Stimulated activated CD4-positive, alpha-beta T cell treated with anti-CD3 and anti-CD28 coated beads, Interleukin-2, amount 100 ng/mL, for 4 hours (primary cell): Measurements from ENCODE around the gene SGTB.
"Not testable (repeated sequence)": the region's sequence is repeated elsewhere in the genome, so short reads cannot be mapped to it uniquely, and the experiment has no call there.

Experiments
- DNase-seq: peaks from one replicate; pipeline ENCODE4 v3.0.0-alpha.2; 2020; ENCODE audit warnings: low read depth

The SGTB gene

DNA sequence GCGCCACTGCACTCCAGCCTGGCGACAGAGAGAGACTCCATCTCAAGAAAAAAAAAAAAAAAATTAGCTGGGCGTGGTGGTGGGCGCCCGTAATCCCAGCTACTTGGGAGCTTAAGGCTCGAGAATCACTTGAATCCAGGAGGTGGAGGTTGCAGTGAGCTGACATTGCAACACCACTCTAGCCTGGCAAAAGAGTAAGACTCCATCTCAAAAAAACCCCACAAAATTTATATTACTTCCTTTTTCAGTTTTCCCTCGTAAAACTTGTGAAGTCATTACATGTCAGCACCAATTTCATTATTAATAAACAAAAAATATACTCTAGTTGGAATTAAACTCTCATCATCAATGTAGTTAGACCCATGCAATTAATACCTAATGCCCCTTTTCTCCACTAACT is 53.2 kb downstream of the SGTB start:
- no peak for DNase-seq

DNA sequence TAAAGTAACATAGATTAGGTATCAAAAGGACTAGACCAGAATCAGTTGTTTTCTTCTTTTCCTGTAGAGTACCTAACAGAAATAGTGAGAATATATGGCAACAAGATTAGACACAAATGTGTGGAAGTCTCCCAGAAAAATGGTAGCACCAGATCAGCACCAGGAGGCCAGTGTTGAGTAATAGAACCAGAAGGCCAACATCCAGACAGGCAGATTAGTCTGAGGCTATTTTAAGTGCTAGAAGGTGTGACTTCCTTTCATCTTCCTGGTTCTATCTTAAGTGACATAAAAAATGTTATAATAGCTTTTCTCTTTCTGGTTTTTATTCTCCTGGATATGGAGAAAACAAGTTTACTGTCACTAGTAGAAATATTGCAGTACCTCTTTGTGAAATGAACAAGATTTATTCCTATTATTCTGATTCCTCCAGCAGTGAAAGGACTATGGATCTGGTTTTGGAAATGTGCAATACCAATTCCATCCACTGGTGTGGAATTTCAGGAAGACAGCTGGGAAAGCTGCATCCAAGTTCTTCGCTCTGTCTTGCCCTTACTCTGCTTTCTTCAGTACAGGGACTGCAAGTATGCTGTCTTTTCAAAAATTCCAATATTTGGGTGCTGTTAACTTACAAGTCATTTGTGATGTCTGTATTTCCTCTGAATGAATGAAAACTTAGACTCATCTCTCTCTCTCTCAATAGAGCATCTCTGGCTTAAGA is 57.9 kb downstream of the SGTB start:
- DNase-seq, result no peak

DNA sequence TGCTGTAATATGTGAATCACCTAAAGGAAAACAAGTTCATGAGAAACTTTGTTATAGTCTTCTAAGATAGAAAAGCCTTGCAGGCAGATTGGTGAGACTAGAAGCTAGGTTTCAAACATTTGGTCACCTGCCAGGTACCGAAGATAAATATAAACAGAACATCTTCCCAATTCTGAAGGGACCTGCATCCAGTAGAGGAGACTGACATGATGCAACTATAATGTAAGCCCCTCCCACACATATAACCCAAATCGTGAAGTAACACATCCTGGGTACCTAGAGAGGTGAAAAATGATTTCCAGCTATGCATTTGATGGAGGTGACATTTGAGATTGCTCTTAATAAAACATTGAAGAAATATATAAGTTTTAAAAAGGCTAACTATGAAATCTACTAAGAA is 67.2 kb downstream of the SGTB start:
- no peak for DNase-seq

DNA sequence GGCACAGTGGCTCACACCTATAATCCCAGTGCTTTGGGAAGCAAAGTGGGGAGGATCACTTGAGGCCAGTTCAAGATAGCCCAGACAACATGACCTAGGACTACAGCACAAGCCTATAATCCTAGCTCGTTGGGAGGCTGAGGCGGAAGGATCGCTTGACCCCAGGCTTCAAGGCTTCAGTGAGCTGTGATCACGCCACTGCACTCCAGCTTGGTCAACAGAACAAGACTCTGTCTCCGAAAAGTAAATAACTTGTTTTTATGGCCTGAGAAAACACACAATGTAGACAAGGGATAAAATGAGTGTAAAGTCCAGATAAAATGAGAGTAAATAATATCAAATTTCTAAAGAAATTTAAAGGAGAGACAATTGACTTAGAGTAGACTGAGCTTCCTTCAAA is 70.8 kb downstream of the SGTB start:
- DNase-seq, result no peak

DNA sequence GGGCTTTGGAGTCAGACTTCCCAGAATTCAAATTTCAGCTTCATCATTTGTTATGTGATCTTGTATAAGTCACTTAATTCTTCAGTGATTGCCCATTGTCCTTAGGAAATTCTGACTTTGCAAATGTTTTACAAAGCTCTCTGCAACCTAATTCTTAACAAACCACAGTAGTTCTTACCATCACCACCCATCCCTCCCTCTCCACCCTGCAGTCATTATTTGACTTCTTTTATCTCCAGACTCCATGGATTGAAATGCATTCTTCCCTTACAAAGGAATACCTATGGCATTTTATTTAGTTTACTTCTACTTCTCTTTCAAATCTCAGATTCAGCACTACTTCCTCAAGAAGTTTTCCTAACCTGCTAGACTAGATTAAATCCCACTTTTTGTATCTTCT is 74.0 kb downstream of the SGTB start:
- DNase-seq, result no peak

DNA sequence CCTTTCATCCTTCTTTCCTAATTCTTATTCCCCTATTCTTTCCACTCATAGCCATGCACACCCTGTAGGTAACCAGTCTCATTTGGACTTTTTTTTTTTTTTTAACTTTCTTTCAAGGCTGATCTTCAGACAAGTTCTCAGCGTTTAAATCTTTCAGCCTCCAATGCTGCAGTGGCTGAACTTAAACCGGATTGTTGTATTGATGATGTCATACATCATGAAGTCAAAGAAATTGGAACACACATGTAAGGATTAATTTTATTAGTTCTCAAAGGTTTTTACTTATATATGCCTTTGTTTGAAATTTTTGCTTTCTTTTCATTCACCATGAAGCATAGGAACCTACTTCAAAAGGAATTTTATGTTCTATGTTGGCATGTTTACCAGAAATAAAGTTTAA is 75.0 kb downstream of the SGTB start:
- no peak for DNase-seq

DNA sequence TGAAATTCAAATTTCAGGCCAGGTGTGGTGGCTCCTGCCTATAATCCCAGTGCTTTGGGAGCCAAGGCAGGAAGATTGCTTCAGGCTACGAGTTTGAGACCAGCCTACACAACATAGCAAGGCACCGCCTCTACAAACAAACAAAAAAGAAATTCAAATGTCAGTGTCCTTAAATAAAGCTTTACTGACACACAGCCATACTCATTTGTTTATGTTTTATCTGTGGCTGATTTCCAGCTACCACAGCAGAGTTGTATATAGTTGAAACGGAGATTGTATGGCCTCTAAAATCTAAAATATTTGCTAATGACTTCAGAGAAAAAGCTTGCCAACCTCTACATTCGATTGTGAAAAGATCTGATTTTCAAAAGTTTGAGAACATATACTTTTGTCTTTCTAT is 81.7 kb downstream of the SGTB start:
- no peak for DNase-seq

DNA sequence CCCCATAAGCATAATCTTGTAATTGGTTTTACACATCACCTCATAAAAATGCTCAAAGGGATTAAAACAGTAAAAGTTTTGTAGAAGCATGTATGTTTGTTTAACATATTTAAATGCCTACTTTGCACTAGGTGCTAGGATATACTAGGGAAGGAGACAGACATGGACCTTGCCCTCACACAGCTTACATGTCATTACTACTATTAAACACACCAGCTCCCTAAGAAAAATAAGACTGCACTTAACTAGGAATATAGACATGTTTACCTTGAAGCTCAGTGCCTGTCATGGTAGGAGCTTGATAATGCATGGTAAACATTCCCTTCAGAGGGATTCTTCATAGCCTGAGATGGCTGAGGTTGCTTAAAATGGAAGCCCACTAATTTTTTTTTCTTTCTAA is 90.9 kb downstream of the SGTB start:
- no peak for DNase-seq

DNA sequence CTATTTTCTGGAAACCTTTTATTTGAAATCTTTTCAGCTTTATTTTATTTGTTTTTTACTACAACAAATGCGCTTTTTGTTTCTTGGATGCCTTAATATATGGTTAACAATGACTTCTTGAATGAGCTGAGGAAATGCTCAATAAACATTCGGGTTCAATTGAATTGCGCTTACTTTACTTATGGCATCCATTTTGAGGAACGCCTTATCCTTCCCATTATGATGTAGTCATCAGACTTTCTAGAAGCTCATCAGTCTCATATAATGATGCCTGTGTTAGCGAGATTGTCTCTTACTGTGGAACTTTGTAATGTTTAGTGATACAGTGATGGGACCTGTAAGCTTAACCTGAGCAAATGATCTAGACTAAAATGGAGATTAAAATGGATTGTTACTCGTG is 96.2 kb downstream of the SGTB start:
- DNase-seq, result no peak

DNA sequence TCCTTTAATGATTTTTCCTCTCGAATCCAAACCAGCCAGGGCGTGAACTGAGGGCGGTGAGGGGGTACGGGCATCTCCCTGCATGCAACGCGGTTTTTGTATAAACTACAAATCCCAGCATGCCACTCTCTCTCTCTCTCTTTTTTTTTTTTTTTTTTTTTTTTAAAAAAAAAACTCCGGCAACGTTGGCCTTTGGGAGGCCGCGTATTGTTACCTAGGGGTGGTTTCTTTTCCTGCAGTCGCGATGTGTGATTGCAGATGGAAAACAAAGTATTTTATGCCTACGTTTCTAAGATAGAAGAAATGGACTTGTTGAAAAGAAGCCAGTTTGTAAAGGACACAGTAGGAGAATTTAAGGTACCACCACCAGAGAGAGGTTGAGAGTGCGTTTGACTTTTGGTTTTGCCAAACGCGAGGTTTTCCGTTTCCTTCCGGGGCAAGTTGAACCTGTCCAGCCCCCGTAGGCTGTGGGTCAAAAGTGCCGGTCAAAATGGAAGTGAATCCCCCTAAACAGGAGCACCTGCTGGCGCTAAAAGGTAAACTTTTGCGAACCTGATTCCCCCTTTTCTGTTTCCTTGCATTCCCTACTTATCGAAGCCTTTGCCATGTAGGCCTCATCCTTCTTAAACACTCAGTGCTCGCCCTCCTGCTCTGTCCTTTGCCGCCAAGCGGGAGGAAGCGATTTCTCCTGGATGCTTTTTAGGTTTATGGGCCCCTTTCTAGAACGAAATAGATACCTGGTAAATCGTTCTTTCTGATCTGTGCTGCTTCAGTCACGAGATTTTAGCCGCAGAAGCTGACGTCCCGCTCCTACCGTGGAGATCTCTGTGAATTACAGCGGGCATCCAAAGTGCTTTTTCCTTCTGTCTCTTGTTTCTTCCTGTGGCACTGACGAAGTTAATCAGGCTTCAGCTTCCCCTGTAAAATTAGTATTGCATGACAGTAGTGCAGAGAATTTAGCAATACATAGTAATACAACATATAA is 97.0 kb downstream of the SGTB start, which contains the start of the genes SHLD3 and TRAPPC13:
SHLD3 (plus strand) TSS at position 457 of the 985 bp plus-strand sequence. CDS start 4,561 bp downstream, outside the sequence.
TRAPPC13 (plus strand) TSS at position 457 of the 985 bp plus-strand sequence; CDS start at position 491, 34 bp downstream.
- DNase-seq, result peak; percentile 74

DNA sequence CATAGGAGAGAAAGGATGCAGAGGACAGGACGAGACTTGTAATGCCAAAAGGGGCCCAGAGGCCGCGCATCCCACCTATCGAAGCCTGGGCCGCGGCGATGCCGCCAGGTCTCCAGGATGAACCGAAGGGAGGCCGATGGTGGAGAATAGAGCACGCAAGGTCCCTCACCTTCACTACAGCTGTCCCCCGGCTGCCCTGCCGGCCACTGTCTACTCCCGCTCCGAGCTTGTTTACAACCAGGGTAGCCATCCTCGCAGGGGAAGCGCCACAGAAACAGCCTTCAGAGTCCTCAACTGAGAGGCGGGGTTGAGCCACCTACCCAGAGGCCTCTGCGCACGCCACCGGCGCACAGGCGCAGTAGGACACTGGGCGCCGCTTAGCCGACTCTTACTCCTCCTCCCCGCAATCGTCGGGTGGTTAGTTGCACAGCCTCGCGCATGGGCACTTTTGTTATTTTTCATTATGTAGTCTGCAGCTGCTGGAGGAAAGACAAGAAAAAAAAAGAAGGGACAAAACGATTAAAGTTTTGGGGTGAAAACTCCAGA is 97.8 kb downstream of the SGTB start, which contains the start of gene TRIM23:
TRIM23 (minus strand) TSS at position 309 of the 546 bp plus-strand sequence; CDS start at position 250, 59 bp downstream.
- DNase-seq, result peak; percentile 86

DNA sequence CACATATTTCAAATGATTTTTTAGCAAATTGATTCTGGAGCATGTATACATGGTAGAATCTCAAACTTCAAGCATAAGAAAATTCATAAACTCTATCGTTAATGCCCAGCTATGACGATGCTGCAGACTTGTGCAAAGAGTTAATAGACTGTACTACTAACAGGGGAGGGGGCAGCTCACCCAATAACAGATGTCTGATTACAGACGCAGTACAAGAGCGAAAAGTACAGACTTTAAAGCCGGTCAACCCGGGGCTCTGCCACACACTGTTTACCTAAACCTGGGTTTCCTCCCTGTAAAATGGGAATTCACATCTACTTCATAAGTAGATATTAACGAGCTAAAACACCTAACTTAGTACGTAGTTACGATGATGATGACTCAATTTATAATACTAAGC is 98.4 kb downstream of the SGTB start:
- no peak for DNase-seq

DNA sequence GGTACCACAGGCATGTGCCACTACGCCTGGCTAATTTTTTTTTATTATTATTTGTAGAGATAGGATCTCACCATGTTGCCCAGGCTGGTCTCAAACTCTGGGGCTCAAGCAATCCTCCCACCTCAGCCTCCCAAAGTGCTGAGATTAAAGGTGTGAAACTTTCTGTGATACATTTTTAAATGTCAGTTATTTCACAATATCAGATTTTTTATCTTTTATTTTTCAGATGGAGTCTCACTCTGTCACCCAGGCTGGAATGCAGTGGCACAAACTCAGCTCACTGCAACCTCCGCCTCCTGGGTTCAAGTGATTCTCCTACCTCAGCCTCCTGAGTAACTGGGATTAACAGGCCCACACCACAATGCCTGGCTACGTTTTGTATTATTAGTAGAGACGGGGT is 99.9 kb downstream of the SGTB start:
- DNase-seq, result not testable (repeated sequence)

DNA sequence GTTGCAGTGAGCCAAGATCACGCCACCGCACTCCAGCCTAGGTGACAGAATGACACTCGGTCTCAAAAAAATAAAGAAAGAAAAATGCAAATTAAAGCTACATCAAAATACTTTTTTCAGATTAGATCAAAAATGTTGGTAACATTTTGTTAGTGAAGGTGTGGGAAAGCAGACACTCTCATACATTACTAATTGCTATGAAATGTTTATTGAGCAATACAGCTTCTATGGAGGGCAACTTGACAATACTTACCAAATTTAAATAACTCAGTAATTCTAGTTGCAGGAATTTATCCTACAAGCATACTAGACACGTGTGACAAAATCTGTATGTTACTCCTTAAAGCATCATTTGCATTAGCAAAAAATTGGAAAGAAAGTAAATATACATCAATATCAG is 101.9 kb downstream of the SGTB start:
- DNase-seq, result no peak
